ENCODE results near the gene GUCY1A1. TPM values are rescaled to one million over a fixed set of nuclear protein-coding genes. Genes with fewer than 3 reads are reported as not detected.

GUCY1A1 gene
- total RNA-seq, 1 donor from 2014 or later = 19.8 TPM

- no peak overlapping the region for H3K4me3 ChIP-seq (ENCODE audit: low read length in 3 of 3)
- H3K9ac ChIP-seq (ENCODE audit: low read depth in 1 of 3, low read length in 3 of 3) = no peak overlapping the region
- peaks cover 0 to 1% (median 0%) of the 10 kb centered on the region in 3 donors for H3K9me3 ChIP-seq (ENCODE audit: control insufficient read depth in 3 of 3, low read length in 3 of 3)
- no peak overlapping the region for H3K27ac ChIP-seq (ENCODE audit: low read depth, low read length)
- H3K36me3 ChIP-seq (ENCODE audit: control insufficient read depth in 3 of 3, insufficient read depth in 3 of 3, low read length in 3 of 3) = no peaks in the 10 kb centered on the region
- no peaks in the 10 kb centered on the region for H3K27me3 ChIP-seq (ENCODE audit: control insufficient read depth in 3 of 3, insufficient read depth in 3 of 3, low read length in 3 of 3)
- no peaks in the 10 kb centered on the region for H3K4me1 ChIP-seq (ENCODE audit: control insufficient read depth in 3 of 3, insufficient read depth in 3 of 3, low read length in 3 of 3)
Observed at GRCh38 chr4:155751569-155751968, 84.9 kb downstream of the GUCY1A1 start.

- Histone ChIP-seq H3K4me3 (ENCODE audit: low read length in 3 of 3) (no peak overlapping the region), H3K9ac (ENCODE audit: low read depth in 1 of 3, low read length in 3 of 3) (no peak overlapping the region), H3K27me3 (ENCODE audit: control insufficient read depth in 3 of 3, insufficient read depth in 3 of 3, low read length in 3 of 3) (peaks cover 0 to 7% (median 5%) of the 10 kb centered on the region in 3 donors), H3K36me3 (ENCODE audit: control insufficient read depth in 3 of 3, insufficient read depth in 3 of 3, low read length in 3 of 3) (no peaks in the 10 kb centered on the region), H3K4me1 (ENCODE audit: control insufficient read depth in 3 of 3, insufficient read depth in 3 of 3, low read length in 3 of 3) (peaks cover 3 to 6% (median 4%) of the 10 kb centered on the region in 3 donors), H3K27ac (ENCODE audit: low read depth, low read length) (no peak overlapping the region), H3K9me3 (ENCODE audit: control insufficient read depth in 3 of 3, low read length in 3 of 3) (peaks cover 0 to 1% (median 0%) of the 10 kb centered on the region in 3 donors)
Observed at GRCh38 chr4:155757745-155758265, 91.2 kb downstream of the GUCY1A1 start.

- Histone ChIP-seq H3K9me3 (ENCODE audit: control insufficient read depth in 3 of 3, low read length in 3 of 3) (peaks cover 0 to 1% (median 0%) of the 10 kb centered on the region in 3 donors), H3K27me3 (ENCODE audit: control insufficient read depth in 3 of 3, insufficient read depth in 3 of 3, low read length in 3 of 3) (peaks cover 0 to 7% (median 5%) of the 10 kb centered on the region in 3 donors), H3K4me1 (ENCODE audit: control insufficient read depth in 3 of 3, insufficient read depth in 3 of 3, low read length in 3 of 3) (peaks cover 3 to 6% (median 4%) of the 10 kb centered on the region in 3 donors), H3K9ac (ENCODE audit: low read depth in 1 of 3, low read length in 3 of 3) (peak within 1 kb of the TSS; percentile 52 to 77 (median 73)), H3K36me3 (ENCODE audit: control insufficient read depth in 3 of 3, insufficient read depth in 3 of 3, low read length in 3 of 3) (no peaks in the 10 kb centered on the region), H3K4me3 (ENCODE audit: low read length in 3 of 3) (peak within 1 kb of the TSS; percentile 73 to 80 (median 74)), H3K27ac (ENCODE audit: low read depth, low read length) (peak within 1 kb of the TSS; percentile 76)
Observed at GRCh38 chr4:155758481-155759371, 92.1 kb downstream of the GUCY1A1 start, which contains the start of gene GUCY1B1. Gene GUCY1B1 (plus strand): TSS chr4:155759021. CDS start chr4:155759141, 120 bp downstream.

- H3K9ac ChIP-seq (ENCODE audit: low read depth in 1 of 3, low read length in 3 of 3) = peak overlapping the region; percentile 52 to 77 (median 73)
- H3K4me1 ChIP-seq (ENCODE audit: control insufficient read depth in 3 of 3, insufficient read depth in 3 of 3, low read length in 3 of 3) = peaks cover 3 to 6% (median 4%) of the 10 kb centered on the region in 3 donors
- H3K27ac ChIP-seq (ENCODE audit: low read depth, low read length) = peak overlapping the region; percentile 76
- H3K9me3 ChIP-seq (ENCODE audit: control insufficient read depth in 3 of 3, low read length in 3 of 3) = peaks cover 0 to 1% (median 0%) of the 10 kb centered on the region in 3 donors
- H3K36me3 ChIP-seq (ENCODE audit: control insufficient read depth in 3 of 3, insufficient read depth in 3 of 3, low read length in 3 of 3) = no peaks in the 10 kb centered on the region
- peaks cover 0 to 7% (median 5%) of the 10 kb centered on the region in 3 donors for H3K27me3 ChIP-seq (ENCODE audit: control insufficient read depth in 3 of 3, insufficient read depth in 3 of 3, low read length in 3 of 3)
- H3K4me3 ChIP-seq (ENCODE audit: low read length in 3 of 3) = peak overlapping the region; percentile 73 to 80 (median 74)
Observed at GRCh38 chr4:155759372-155760252, 93.0 kb downstream of the GUCY1A1 start.

- Histone ChIP-seq H3K4me1 (ENCODE audit: control insufficient read depth in 3 of 3, insufficient read depth in 3 of 3, low read length in 3 of 3) (peaks cover 3 to 6% (median 4%) of the 10 kb centered on the region in 3 donors), H3K27ac (ENCODE audit: low read depth, low read length) (no peak overlapping the region), H3K27me3 (ENCODE audit: control insufficient read depth in 3 of 3, insufficient read depth in 3 of 3, low read length in 3 of 3) (peaks cover 0 to 7% (median 5%) of the 10 kb centered on the region in 3 donors), H3K9me3 (ENCODE audit: control insufficient read depth in 3 of 3, low read length in 3 of 3) (no peaks in the 10 kb centered on the region), H3K4me3 (ENCODE audit: low read length in 3 of 3) (peak overlapping the region in 1 of 3 donors; percentile 10), H3K9ac (ENCODE audit: low read depth in 1 of 3, low read length in 3 of 3) (no peak overlapping the region), H3K36me3 (ENCODE audit: control insufficient read depth in 3 of 3, insufficient read depth in 3 of 3, low read length in 3 of 3) (no peaks in the 10 kb centered on the region)
Observed at GRCh38 chr4:155761047-155761446, 94.4 kb downstream of the GUCY1A1 start.

- Histone ChIP-seq H3K27ac (ENCODE audit: low read depth, low read length) (no peak overlapping the region), H3K36me3 (ENCODE audit: control insufficient read depth in 3 of 3, insufficient read depth in 3 of 3, low read length in 3 of 3) (no peaks in the 10 kb centered on the region), H3K4me3 (ENCODE audit: low read length in 3 of 3) (no peak overlapping the region), H3K4me1 (ENCODE audit: control insufficient read depth in 3 of 3, insufficient read depth in 3 of 3, low read length in 3 of 3) (peaks cover 3 to 6% (median 4%) of the 10 kb centered on the region in 3 donors), H3K27me3 (ENCODE audit: control insufficient read depth in 3 of 3, insufficient read depth in 3 of 3, low read length in 3 of 3) (peaks cover 0 to 7% (median 5%) of the 10 kb centered on the region in 3 donors), H3K9ac (ENCODE audit: low read depth in 1 of 3, low read length in 3 of 3) (no peak overlapping the region), H3K9me3 (ENCODE audit: control insufficient read depth in 3 of 3, low read length in 3 of 3) (no peaks in the 10 kb centered on the region)
Observed at GRCh38 chr4:155761916-155762315, 95.3 kb downstream of the GUCY1A1 start.

GRCh38 chr4:155762334-155762733, 95.7 kb downstream of the GUCY1A1 start:
- Histone ChIP-seq H3K36me3 (ENCODE audit: control insufficient read depth in 3 of 3, insufficient read depth in 3 of 3, low read length in 3 of 3) (no peaks in the 10 kb centered on the region), H3K9ac (ENCODE audit: low read depth in 1 of 3, low read length in 3 of 3) (no peak overlapping the region), H3K4me3 (ENCODE audit: low read length in 3 of 3) (no peak overlapping the region), H3K9me3 (ENCODE audit: control insufficient read depth in 3 of 3, low read length in 3 of 3) (no peaks in the 10 kb centered on the region), H3K4me1 (ENCODE audit: control insufficient read depth in 3 of 3, insufficient read depth in 3 of 3, low read length in 3 of 3) (peaks cover 3 to 6% (median 4%) of the 10 kb centered on the region in 3 donors), H3K27ac (ENCODE audit: low read depth, low read length) (no peak overlapping the region), H3K27me3 (ENCODE audit: control insufficient read depth in 3 of 3, insufficient read depth in 3 of 3, low read length in 3 of 3) (peaks cover 0 to 7% (median 5%) of the 10 kb centered on the region in 3 donors)

- H3K4me1 ChIP-seq (ENCODE audit: control insufficient read depth in 3 of 3, insufficient read depth in 3 of 3, low read length in 3 of 3) = peaks cover 2 to 5% (median 3%) of the 10 kb centered on the region in 3 donors
- H3K9me3 ChIP-seq (ENCODE audit: control insufficient read depth in 3 of 3, low read length in 3 of 3) = no peaks in the 10 kb centered on the region
- H3K9ac ChIP-seq (ENCODE audit: low read depth in 1 of 3, low read length in 3 of 3) = no peak overlapping the region
- H3K27me3 ChIP-seq (ENCODE audit: control insufficient read depth in 3 of 3, insufficient read depth in 3 of 3, low read length in 3 of 3) = peaks cover 0 to 7% (median 5%) of the 10 kb centered on the region in 3 donors
- H3K36me3 ChIP-seq (ENCODE audit: control insufficient read depth in 3 of 3, insufficient read depth in 3 of 3, low read length in 3 of 3) = no peaks in the 10 kb centered on the region
- no peak overlapping the region for H3K4me3 ChIP-seq (ENCODE audit: low read length in 3 of 3)
- no peak overlapping the region for H3K27ac ChIP-seq (ENCODE audit: low read depth, low read length)
Observed at GRCh38 chr4:155763551-155763950, 96.9 kb downstream of the GUCY1A1 start.

GRCh38 chr4:155765149-155765548, 98.5 kb downstream of the GUCY1A1 start:
- H3K9ac ChIP-seq (ENCODE audit: low read depth in 1 of 3, low read length in 3 of 3) = no peak overlapping the region
- H3K27ac ChIP-seq (ENCODE audit: low read depth, low read length) = no peak overlapping the region
- no peaks in the 10 kb centered on the region for H3K9me3 ChIP-seq (ENCODE audit: control insufficient read depth in 3 of 3, low read length in 3 of 3)
- no peak overlapping the region for H3K4me3 ChIP-seq (ENCODE audit: low read length in 3 of 3)
- no peaks in the 10 kb centered on the region for H3K27me3 ChIP-seq (ENCODE audit: control insufficient read depth in 3 of 3, insufficient read depth in 3 of 3, low read length in 3 of 3)
- no peaks in the 10 kb centered on the region for H3K36me3 ChIP-seq (ENCODE audit: control insufficient read depth in 3 of 3, insufficient read depth in 3 of 3, low read length in 3 of 3)
- no peaks in the 10 kb centered on the region for H3K4me1 ChIP-seq (ENCODE audit: control insufficient read depth in 3 of 3, insufficient read depth in 3 of 3, low read length in 3 of 3)
